PC-9 (cell line): ENCODE data around the gene MAP2K4. TPM values are rescaled to one million over a fixed set of nuclear protein-coding genes. Genes with fewer than 3 reads are reported as not detected.

Source experiments
- BruUV-seq: library from RNA; stranded (reverse); fragments of 400-500 nt; replicated peaks from 2 replicates; lab custom pipeline; 2021; lab: Mats Ljungman, UMichigan
- CTCF ChIA-PET: fragments of 300-600 bp; sonication (Branson Sonifier 250); formaldehyde crosslinking; loops from one replicate; lab custom pipeline; 2022; ENCODE audit warnings: antibody characterized with exemption; lab: Charles Lee
- POLR2A ChIA-PET: fragments of 300-600 bp; sonication (Branson Sonifier 250); formaldehyde crosslinking; loops from one replicate; lab custom pipeline; 2022; ENCODE audit warnings: antibody characterized with exemption; ENCODE audit not compliant: unreplicated experiment; lab: Charles Lee
- DNase-seq, 2 experiments: peaks; one replicate each; pipeline versions ENCODE4 v3.0.0 to v3.0.0-alpha.2; 2015 to 2022; ENCODE audit warnings: mixed read lengths in 1 of 2
- H2AFZ ChIP-seq: fragments of 200-600 bp; sonication (generic); 2 replicates; pipeline ENCODE4 v1.8.1; 2017; ENCODE audit warnings: antibody characterized with exemption
- H3F3A ChIP-seq: fragments of 200-600 bp; sonication (generic); 2 replicates; pipeline ENCODE4 v1.8.1; 2017; ENCODE audit warnings: antibody characterized with exemption, mild to moderate bottlenecking, low read depth; ENCODE audit not compliant: insufficient read depth
- H3K27ac ChIP-seq: fragments of 200-600 bp; sonication (generic); 2 replicates; pipeline ENCODE4 v1.6.1; 2016; ENCODE audit warnings: mixed run types
- H3K27me3 ChIP-seq: fragments of 200-600 bp; sonication (generic); 2 replicates; pipeline ENCODE4 v1.6.1; 2016; ENCODE audit warnings: low read depth, mixed run types; ENCODE audit not compliant: insufficient read depth
- H3K36me3 ChIP-seq: fragments of 200-600 bp; sonication (generic); 2 replicates; pipeline ENCODE4 v1.6.1; 2016; ENCODE audit warnings: low read depth, mixed run types
- H3K4me1 ChIP-seq: fragments of 200-600 bp; sonication (generic); replicated peaks from 2 replicates; pipeline ENCODE4 v1.6.1; 2016; ENCODE audit warnings: mixed run types; ENCODE audit not compliant: insufficient read depth
- H3K4me2 ChIP-seq: fragments of 200-600 bp; sonication (generic); 2 replicates; pipeline ENCODE4 v1.6.1; 2017; ENCODE audit warnings: mixed run types
- H3K4me3 ChIP-seq: fragments of 200-600 bp; sonication (generic); 2 replicates; pipeline ENCODE4 v1.6.1; 2016; ENCODE audit warnings: mixed run types
- H3K79me2 ChIP-seq: fragments of 200-600 bp; sonication (generic); 2 replicates; pipeline ENCODE4 v1.6.1; 2017; ENCODE audit warnings: low read depth, mixed run types
- H3K9me2 ChIP-seq: fragments of 200-600 bp; sonication (generic); 2 replicates; pipeline ENCODE4 v1.8.1; 2017; ENCODE audit warnings: mild to moderate bottlenecking; ENCODE audit not compliant: insufficient read depth
- H3K9me3 ChIP-seq: fragments of 200-600 bp; sonication (generic); 2 replicates; pipeline ENCODE4 v1.8.1; 2016; ENCODE audit warnings: low read depth; ENCODE audit not compliant: insufficient read depth
- H4K20me1 ChIP-seq: fragments of 200-600 bp; sonication (generic); 2 replicates; pipeline ENCODE4 v1.8.1; 2017; ENCODE audit not compliant: insufficient read depth
- CTCF ChIP-seq: fragments of 200-600 bp; sonication (generic); conservative IDR thresholded peaks from 2 replicates; pipeline ENCODE4 v1.6.1; 2017; ENCODE audit warnings: mixed run types, antibody characterized with exemption, mild to moderate bottlenecking, moderate library complexity
- EZH2 ChIP-seq: fragments of 200-600 bp; sonication (generic); IDR thresholded peaks from 2 replicates; pipeline ENCODE4 v1.8.0; 2017; ENCODE audit warnings: antibody characterized with exemption, low read depth
- intact Hi-C: fragments of 100-400 bp; cut with micrococcal nuclease; formaldehyde crosslinking; loops from one replicate; pipeline ENCODE4 v1.10.0; 2022; ENCODE audit not compliant: unreplicated experiment
- total RNA-seq: library from RNA; stranded (reverse); gene quantifications from 2 replicates; pipeline ENCODE4 v1.2.3, GENCODE V29; 2021

Gene MAP2K4
- total RNA-seq, 1 experiment from 2014 or later: 44.3 TPM

GRCh38 chr17:12022310-12022709, 1.6 kb downstream of the MAP2K4 start:
- no peak overlapping the region for H2AFZ ChIP-seq
- CTCF ChIA-PET: interaction anchor here (0.6 kb wide), 1 partner anchor 88 kb away, joined by 9 read pairs; no protein-coding TSS in a partner anchor
- peak overlapping the region; percentile 64; the same call in 1 of the 2 replicates for H3K4me3 ChIP-seq
- H3K79me2 ChIP-seq: peaks cover 58% of the 10 kb centered on the region
- BruUV-seq: no TSS peak
- intact Hi-C loops: no loop called here
- H3K36me3 ChIP-seq: no peaks in the 10 kb centered on the region; the same call in 1 of the 2 replicates
- peaks cover 49% of the 10 kb centered on the region for H3K4me1 ChIP-seq
- no peak for DNase-seq
- no peaks in the 10 kb centered on the region; the same call in 1 of the 2 replicates for H4K20me1 ChIP-seq
- 0 out of 2 replicates have a peak, but pooled peaks cover 2% of the 10 kb centered on the region for H3K27me3 ChIP-seq
- H3K27ac ChIP-seq: no peak overlapping the region
- POLR2A ChIA-PET: interaction anchor here (0.6 to 1.1 kb wide), 3 partner anchors 23 to 44 kb away, joined by 7 to 14 read pairs (median 8); partner anchors contain the start of gene ZNF18
- no peak for TF ChIP-seq EZH2
- TF ChIP-seq CTCF: no peak
- no peaks in the 10 kb centered on the region for H3K9me2 ChIP-seq
- peaks cover 3% of the 10 kb centered on the region; the same call in 1 of the 2 replicates for H3K9me3 ChIP-seq
- H3K4me2 ChIP-seq: peak overlapping the region; percentile 89
- H3F3A ChIP-seq: peaks cover 11% of the 10 kb centered on the region

- Histone ChIP-seq H3K9me2 (no peaks in the 10 kb centered on the region), H3F3A (peaks cover 11% of the 10 kb centered on the region), H3K27me3 (0 out of 2 replicates have a peak, but pooled peaks cover 2% of the 10 kb centered on the region), H3K9me3 (peaks cover 3% of the 10 kb centered on the region; the same call in 1 of the 2 replicates), H3K4me1 (peaks cover 49% of the 10 kb centered on the region), H3K36me3 (no peaks in the 10 kb centered on the region; the same call in 1 of the 2 replicates), H3K27ac (peak overlapping the region; percentile 93), H4K20me1 (no peaks in the 10 kb centered on the region; the same call in 1 of the 2 replicates), H3K4me2 (peak overlapping the region; percentile 89), H3K79me2 (peaks cover 76% of the 10 kb centered on the region), H2AFZ (no peak overlapping the region), H3K4me3 (peak overlapping the region; percentile 16; the same call in 1 of the 2 replicates)
- intact Hi-C loops: no loop called here
- BruUV-seq: no TSS peak
- DNase-seq: peak in 1 of 2 experiments; percentile 89
- no peak for TF ChIP-seq EZH2
- no peak for TF ChIP-seq CTCF
- CTCF ChIA-PET: interaction anchor here (0.6 kb wide), 1 partner anchor 27 kb away, joined by 3 read pairs; the partner anchor contains the start of gene ZNF18
- POLR2A ChIA-PET: interaction anchor here (0.5 to 1.5 kb wide), 3 partner anchors 27 to 718 kb away, joined by 4 to 10 read pairs (median 8); partner anchors contain the start of gene ZNF18
These were observed 3.6 kb downstream of the MAP2K4 start for GRCh38 chr17:12024327-12024726.

- CTCF ChIA-PET: no interaction called here
- intact Hi-C loops: no loop called here
- Histone ChIP-seq H3K79me2 (peaks cover 79% of the 10 kb centered on the region), H3K9me3 (peaks cover 3% of the 10 kb centered on the region; the same call in 1 of the 2 replicates), H3K27ac (no peak overlapping the region), H3F3A (peaks cover 11% of the 10 kb centered on the region), H2AFZ (no peak overlapping the region), H3K4me2 (no peak overlapping the region), H3K4me1 (peaks cover 36% of the 10 kb centered on the region), H4K20me1 (no peaks in the 10 kb centered on the region; the same call in 1 of the 2 replicates), H3K9me2 (no peaks in the 10 kb centered on the region), H3K4me3 (no peak overlapping the region), H3K27me3 (no peaks in the 10 kb centered on the region), H3K36me3 (no peaks in the 10 kb centered on the region; the same call in 1 of the 2 replicates)
- no TSS peak for BruUV-seq
- DNase-seq: no peak
- POLR2A ChIA-PET: interaction anchor here (0.7 kb wide), 1 partner anchor 16 kb away, joined by 3 read pairs; no protein-coding TSS in a partner anchor
- TF ChIP-seq EZH2 (no peak), CTCF (no peak)
These were observed 7.0 kb downstream of the MAP2K4 start for GRCh38 chr17:12027658-12028057.
